H1 (cell line): ENCODE results near the gene FANCL. TPM values are rescaled to one million over a fixed set of nuclear protein-coding genes. Genes with fewer than 3 reads are reported as not detected.

Experiments
- CTCF ChIA-PET: fragments of 300-600 bp; sonication (Branson Sonifier 250); formaldehyde crosslinking; loops from one replicate; lab custom pipeline; 2021; ENCODE audit not compliant: partially characterized antibody; lab: Charles Lee
- POLR2A ChIA-PET: fragments of 300-600 bp; sonication (Branson Sonifier 250); formaldehyde crosslinking; loops from one replicate; lab custom pipeline; 2021; ENCODE audit warnings: inconsistent platforms; ENCODE audit not compliant: partially characterized antibody; lab: Charles Lee
- DNase-seq, 2 experiments: peaks; one replicate each; pipeline versions ENCODE4 v3.0.0 to v3.0.0-alpha.2; 2010 to 2022; ENCODE audit warnings: low spot score in 2 of 2, low read depth in 1 of 2, mixed read lengths in 1 of 2
- FAIRE-seq: peaks from 2 replicates; lab custom pipeline; 2011; peaks lifted over from hg19 to GRCh38; lab: Jason Lieb, UNC
- H2AFZ ChIP-seq: 2 replicates; pipeline ENCODE4 v1.8.1; 2012; ENCODE audit warnings: low read length, inconsistent platforms
- H2AK5ac ChIP-seq: 2 replicates; pipeline ENCODE4 v1.6.1; 2013; ENCODE audit warnings: low read depth, low read length
- H2BK120ac ChIP-seq: replicated peaks from 2 replicates; pipeline ENCODE3; 2013; ENCODE audit warnings: low read depth, low read length, inconsistent platforms
- H2BK12ac ChIP-seq: 2 replicates; pipeline ENCODE4 v1.6.1; 2013; ENCODE audit warnings: low read depth, low read length
- H2BK15ac ChIP-seq: 2 replicates; pipeline ENCODE4 v1.6.1; 2013; ENCODE audit warnings: low read length
- H2BK20ac ChIP-seq: 2 replicates; pipeline ENCODE4 v1.6.1; 2013; ENCODE audit warnings: low read length
- H2BK5ac ChIP-seq: 2 replicates; pipeline ENCODE4 v1.6.1; 2013; ENCODE audit warnings: low read depth, low read length
- H3K14ac ChIP-seq: 2 replicates; pipeline ENCODE4 v1.6.1; 2013; ENCODE audit warnings: inconsistent platforms; ENCODE audit not compliant: insufficient read length
- H3K18ac ChIP-seq: 2 replicates; pipeline ENCODE4 v1.6.1; 2013; ENCODE audit warnings: low read length; ENCODE audit errors: extremely low read depth
- H3K23ac ChIP-seq: 2 replicates; pipeline ENCODE4 v1.6.1; 2013; ENCODE audit warnings: inconsistent platforms; ENCODE audit not compliant: insufficient read length
- H3K23me2 ChIP-seq: 2 replicates; pipeline ENCODE4 v1.6.1; 2013; ENCODE audit warnings: low read depth, low read length
- H3K27ac ChIP-seq: 2 replicates; pipeline ENCODE4 v1.6.1; 2011; ENCODE audit warnings: low read depth, low read length, inconsistent platforms
- H3K27me3 ChIP-seq, 4 experiments: replicated peaks in 1 of 4; 1 replicate in 1 of 4; 2 replicates in 3 of 4; pipeline versions ENCODE4 v1.6.1 to v1.8.1; 2011 to 2013; ENCODE audit warnings: low read length in 3 of 4, mild to moderate bottlenecking in 3 of 4, inconsistent platforms in 2 of 4, mixed read lengths in 2 of 4, moderate library complexity in 1 of 4; ENCODE audit not compliant: control insufficient read depth in 3 of 4, insufficient read depth in 3 of 4; ENCODE audit errors: extremely low read depth in 1 of 4
- H3K36me3 ChIP-seq, 4 experiments: 2 replicates each; pipeline versions ENCODE4 v1.6.1 to v1.8.1; 2011 to 2013; ENCODE audit warnings: mild to moderate bottlenecking in 4 of 4, low read length in 3 of 4, moderate library complexity in 2 of 4, control low read depth in 1 of 4, inconsistent platforms in 1 of 4; ENCODE audit not compliant: insufficient read depth in 4 of 4, control insufficient read depth in 2 of 4
- H3K4ac ChIP-seq: replicated peaks from 2 replicates; pipeline ENCODE3; 2013; ENCODE audit warnings: low read length, low read depth, mixed read lengths, inconsistent platforms; ENCODE audit not compliant: insufficient read length
- H3K4me1 ChIP-seq, 4 experiments: replicated peaks in 1 of 4; 1 replicate in 1 of 4; 2 replicates in 3 of 4; pipeline versions ENCODE4 v1.6.1 to v1.8.1; 2011 to 2013; ENCODE audit warnings: low read length in 3 of 4, inconsistent platforms in 2 of 4, mixed read lengths in 1 of 4; ENCODE audit not compliant: insufficient read depth in 4 of 4, control insufficient read depth in 3 of 4
- H3K4me2 ChIP-seq, 2 experiments: 2 replicates each; pipeline versions ENCODE4 v1.6.1 to v1.8.1; 2011 to 2013; ENCODE audit warnings: low read depth in 2 of 2, low read length in 2 of 2, control low read depth in 1 of 2, inconsistent platforms in 1 of 2, mild to moderate bottlenecking in 1 of 2; ENCODE audit not compliant: insufficient read depth in 1 of 2
- H3K4me3 ChIP-seq, 4 experiments: fragments of 200-600, 300-600 bp in 1 of 4; sonication (generic), shearing (Covaris generic), sonication (Bioruptor Twin) in 1 of 4; 2 replicates each; pipeline versions ENCODE4 v1.5.1 to v1.8.1; 2011 to 2016; ENCODE audit warnings: low read length in 4 of 4, low read depth in 3 of 4, control low read depth in 2 of 4, inconsistent platforms in 2 of 4, mild to moderate bottlenecking in 2 of 4, mixed read lengths in 1 of 4, moderate library complexity in 1 of 4; ENCODE audit not compliant: insufficient read depth in 2 of 4; ENCODE audit errors: extremely low read depth in 1 of 4
- H3K56ac ChIP-seq: replicated peaks from 2 replicates; pipeline ENCODE3; 2013; ENCODE audit warnings: low read depth, mild to moderate bottlenecking, mixed read lengths, low read length, inconsistent platforms; ENCODE audit not compliant: insufficient read length
- H3K79me1 ChIP-seq: 2 replicates; pipeline ENCODE4 v1.6.1; 2013; ENCODE audit warnings: low read depth, low read length, control low read depth
- H3K79me2 ChIP-seq, 2 experiments: 2 replicates each; pipeline versions ENCODE4 v1.6.1 to v1.8.1; 2012 to 2013; ENCODE audit warnings: low read length in 2 of 2, mild to moderate bottlenecking in 2 of 2, inconsistent platforms in 1 of 2; ENCODE audit not compliant: insufficient read depth in 2 of 2, control insufficient read depth in 1 of 2
- H3K9ac ChIP-seq, 4 experiments: replicated peaks in 1 of 4; 1 replicate in 1 of 4; 2 replicates in 3 of 4; pipeline versions ENCODE4 v1.6.1 to v1.8.1; 2011 to 2013; ENCODE audit warnings: low read depth in 3 of 4, low read length in 3 of 4, control low read depth in 2 of 4, mild to moderate bottlenecking in 2 of 4, moderate library complexity in 2 of 4, inconsistent platforms in 1 of 4; ENCODE audit errors: extremely low read depth in 1 of 4
- H3K9me3 ChIP-seq, 2 experiments: 2 replicates each; pipeline versions ENCODE4 v1.6.1 to v1.8.1; 2012 to 2013; ENCODE audit warnings: mild to moderate bottlenecking in 2 of 2, moderate library complexity in 2 of 2, control low read depth in 1 of 2, inconsistent platforms in 1 of 2, low read depth in 1 of 2, low read length in 1 of 2, mixed read lengths in 1 of 2; ENCODE audit not compliant: insufficient read depth in 2 of 2
- H4K20me1 ChIP-seq, 2 experiments: replicated peaks in 1 of 2; 2 replicates each; pipeline versions ENCODE3 to v1.8.1; 2011 to 2013; ENCODE audit warnings: inconsistent platforms in 2 of 2, low read length in 2 of 2, mild to moderate bottlenecking in 1 of 2; ENCODE audit not compliant: insufficient read depth in 2 of 2, control insufficient read depth in 1 of 2
- H4K5ac ChIP-seq: 2 replicates; pipeline ENCODE4 v1.6.1; 2013; ENCODE audit warnings: low read length, low read depth, mixed read lengths, inconsistent platforms; ENCODE audit not compliant: insufficient read length
- H4K8ac ChIP-seq: 2 replicates; pipeline ENCODE4 v1.8.0; 2013; ENCODE audit warnings: mild to moderate bottlenecking, moderate library complexity, low read length, inconsistent platforms; ENCODE audit not compliant: insufficient read depth; ENCODE audit errors: extremely low read depth
- H4K91ac ChIP-seq: replicated peaks from 2 replicates; pipeline ENCODE3; 2013; ENCODE audit warnings: low read length, mixed read lengths, inconsistent platforms; ENCODE audit not compliant: insufficient read length
- BRCA1 ChIP-seq: IDR thresholded peaks from 2 replicates; pipeline ENCODE4 v1.6.1; 2012; ENCODE audit warnings: low read depth, low read length, improper control_type of control experiment
- HDAC6 ChIP-seq: IDR thresholded peaks from one replicate; pipeline ENCODE4 v1.7.1; 2012; ENCODE audit warnings: low read depth, mild to moderate bottlenecking, inconsistent platforms, low read length, moderate library complexity
- POU5F1 ChIP-seq: IDR thresholded peaks from 2 replicates; pipeline ENCODE4 v1.6.1; 2011; ENCODE audit warnings: low read depth, mild to moderate bottlenecking, low read length, moderate library complexity
- SIN3A ChIP-seq, 2 experiments: IDR thresholded peaks in 1 of 2; conservative IDR thresholded peaks in 1 of 2; 2 replicates each; pipeline ENCODE4 v1.6.1; 2011 to 2012; ENCODE audit warnings: low read length in 2 of 2, improper control_type of control experiment in 1 of 2, low read depth in 1 of 2, mild to moderate bottlenecking in 1 of 2
- TBP ChIP-seq: IDR thresholded peaks from 2 replicates; pipeline ENCODE4 v1.6.1; 2011; ENCODE audit warnings: low read depth, low read length, improper control_type of control experiment
- WGBS, 2 experiments: shearing (Covaris generic) in 1 of 2; methylation state at CpG; one replicate each; pipeline versions ENCODE4 v1.1.6 to v1.1.7; 2013 to 2015; ENCODE audit warnings: low lambda C conversion rate in 2 of 2, mixed read lengths in 2 of 2, inconsistent platforms in 1 of 2, low coverage in 1 of 2, missing lambda C conversion rate in 1 of 2; ENCODE audit not compliant: insufficient replicate concordance in 2 of 2, insufficient coverage in 1 of 2, insufficient read length in 1 of 2; ENCODE audit errors: extremely low coverage in 1 of 2, missing lambda C conversion rate in 1 of 2; 5-methylcytosine and 5-hydroxymethylcytosine counted together
- polyA plus RNA-seq, 7 experiments: library from polyadenylated mRNA; depleted of rRNA in 3 of 7; stranded (reverse) in 5 of 7; unstranded in 2 of 7; fragments of >200 nt in 5 of 7; fragments of 200-250 nt in 2 of 7; gene quantifications; 1 replicate in 5 of 7; 2 replicates in 1 of 7; 4 replicates in 1 of 7; pipeline versions ENCODE4 v1.2.1 to v1.2.3, GENCODE V29; 2011 to 2013; ENCODE audit warnings: missing spikeins in 2 of 7, mixed read lengths in 2 of 7
- total RNA-seq: library from RNA; stranded (reverse); fragmentation: NEBNext Ultra II Directional; extraction: Animal tissue kit (Norgen Biotek cat#: 25700); gene quantifications from 2 replicates; pipeline ENCODE4 v1.2.1, GENCODE V29; 2021

The FANCL gene
- total and polyA plus RNA-seq, 2 of the 8 experiments (the other 6 are each of a cell fraction or from before 2014, with no cell fraction given), result 38.7 to 55.9 TPM

- CTCF ChIA-PET, result interaction anchor here (1.4 kb wide), 1 partner anchor 176 kb away, joined by 4 read pairs; no protein-coding TSS in a partner anchor
Measured at GRCh38 chr2:58271826-58272225, 30.7 kb upstream of the FANCL start.

More at GRCh38 chr2:58271826-58272225, 30.7 kb upstream of the FANCL start:
- Histone ChIP-seq H3K27me3 (no peaks in the 10 kb centered on the region), H3K79me1 (no peaks in the 10 kb centered on the region), H2BK120ac (no peak overlapping the region), H2AK5ac (no peak overlapping the region), H2BK15ac (no peak overlapping the region), H3K56ac (no peak overlapping the region), H3K23me2 (no peaks in the 10 kb centered on the region), H3K27ac (no peak overlapping the region), H3K14ac (no peak overlapping the region), H2BK5ac (no peak overlapping the region), H4K20me1 (no peaks in the 10 kb centered on the region), H3K4me3 (no peak overlapping the region), H3K9me3 (no peaks in the 10 kb centered on the region), H3K4me2 (no peak overlapping the region), H2AFZ (no peak overlapping the region), H3K79me2 (no peaks in the 10 kb centered on the region), H3K36me3 (no peaks in the 10 kb centered on the region), H4K8ac (no peak overlapping the region), H3K4ac (no peak overlapping the region), H4K91ac (no peak overlapping the region), H2BK12ac (no peak overlapping the region), H3K23ac (no peak overlapping the region), H2BK20ac (no peak overlapping the region), H3K4me1 (no peaks in the 10 kb centered on the region), H3K18ac (no peak overlapping the region), H4K5ac (no peak overlapping the region), H3K9ac (no peak overlapping the region)
- WGBS, 2 experiments, result 79% methylated on average over 1 of the region's 1 CpG; no CpG with 5 or more reads in 1 of the 2 experiments
- POLR2A ChIA-PET, result no interaction called here
- DNase-seq, result no peak
- no peak for FAIRE-seq
- no peak for TF ChIP-seq HDAC6
- no peak for TF ChIP-seq BRCA1
- TF ChIP-seq SIN3A (conservative IDR thresholded peaks at IDR 0.05 in 1 of 2, IDR thresholded peaks at IDR 0.05 in 1 of 2; ENCODE audit: low read depth in 1 of 2, low read length in 2 of 2), result no peak
- TF ChIP-seq TBP, result no peak
- TF ChIP-seq POU5F1, result no peak
